SK-N-SH (cell line): ENCODE data around the gene MSMP. TPM values are rescaled to one million over a fixed set of nuclear protein-coding genes. Genes with fewer than 3 reads are reported as not detected.

Experiments
- CTCF ChIA-PET: fragments of 300-600, 350-600 bp; formaldehyde crosslinking; extraction: SDS; loops from one replicate; lab custom pipeline; 2021; lab: Yijun Ruan, JAX
- POLR2A ChIA-PET: fragments of 350-600 bp; sonication (Branson Sonifier 250); formaldehyde crosslinking; extraction: SDS; loops from one replicate; lab custom pipeline; 2020; ENCODE audit warnings: antibody characterized with exemption, inconsistent platforms; lab: Yijun Ruan, JAX
- DNase-seq: peaks from one replicate; pipeline ENCODE4 v3.0.0; 2012
- H2AFZ ChIP-seq: fragments of 200-600 bp; sonication (generic); 2 replicates; pipeline ENCODE4 v1.8.1; 2016; ENCODE audit warnings: antibody characterized with exemption, mild to moderate bottlenecking, low read depth
- H3F3A ChIP-seq: fragments of 200-600 bp; sonication (generic); replicated peaks from 2 replicates; pipeline ENCODE3; 2016; ENCODE audit warnings: antibody characterized with exemption, mild to moderate bottlenecking; ENCODE audit not compliant: insufficient read depth
- H3K27ac ChIP-seq, 2 experiments: fragments of 200-500 bp in 1 of 2; fragments of 200-600 bp in 1 of 2; sonication (Bioruptor generic) in 1 of 2; sonication (generic), shearing (Covaris generic) in 1 of 2; 2 replicates each; pipeline versions ENCODE4 v1.5.1 to v1.6.1; 2014 to 2016; ENCODE audit warnings: low read depth in 2 of 2, inconsistent platforms in 1 of 2, low read length in 1 of 2, mild to moderate bottlenecking in 1 of 2, mixed read lengths in 1 of 2
- H3K27me3 ChIP-seq: fragments of 200-600 bp; sonication (generic), shearing (Covaris generic); 2 replicates; pipeline ENCODE4 v1.6.1; 2016; ENCODE audit warnings: mixed run types; ENCODE audit not compliant: insufficient read depth
- H3K36me3 ChIP-seq, 2 experiments: fragments of 200-500 bp in 1 of 2; fragments of 200-600 bp in 1 of 2; sonication (Bioruptor generic) in 1 of 2; sonication (generic) in 1 of 2; replicated peaks in 1 of 2; 2 replicates each; pipeline versions ENCODE3 to v1.5.1; 2014 to 2016; ENCODE audit warnings: low read length in 1 of 2, mild to moderate bottlenecking in 1 of 2; ENCODE audit not compliant: insufficient read depth in 2 of 2, control insufficient read depth in 1 of 2
- H3K4me1 ChIP-seq, 2 experiments: fragments of 200-500 bp in 1 of 2; fragments of 200-600 bp in 1 of 2; sonication (Bioruptor generic) in 1 of 2; sonication (generic), shearing (Covaris generic) in 1 of 2; 2 replicates each; pipeline versions ENCODE4 v1.5.1 to v1.6.1; 2014 to 2016; ENCODE audit warnings: low read depth in 1 of 2, low read length in 1 of 2, mixed run types in 1 of 2; ENCODE audit not compliant: insufficient read depth in 2 of 2, control insufficient read depth in 1 of 2
- H3K4me2 ChIP-seq: fragments of 200-600 bp; sonication (generic), shearing (Covaris generic); 2 replicates; pipeline ENCODE4 v1.6.1; 2017; ENCODE audit warnings: mixed run types
- H3K4me3 ChIP-seq, 2 experiments: fragments of 200-500 bp in 1 of 2; fragments of 200-600 bp in 1 of 2; sonication (Bioruptor generic) in 1 of 2; sonication (generic), shearing (Covaris generic) in 1 of 2; 2 replicates each; pipeline versions ENCODE4 v1.5.1 to v1.8.1; 2014 to 2016; ENCODE audit warnings: low read depth in 2 of 2, inconsistent platforms in 1 of 2, low read length in 1 of 2, mild to moderate bottlenecking in 1 of 2, mixed read lengths in 1 of 2, moderate library complexity in 1 of 2
- H3K79me2 ChIP-seq: fragments of 200-600 bp; sonication (generic); 2 replicates; pipeline ENCODE4 v1.8.1; 2017; ENCODE audit warnings: mild to moderate bottlenecking; ENCODE audit not compliant: insufficient read depth
- H3K9ac ChIP-seq: fragments of 200-600 bp; sonication (generic); 2 replicates; pipeline ENCODE4 v1.6.1; 2017; ENCODE audit warnings: mixed run types
- H3K9me2 ChIP-seq: fragments of 200-600 bp; sonication (generic); 2 replicates; pipeline ENCODE4 v1.6.1; 2017; ENCODE audit warnings: mixed run types
- H3K9me3 ChIP-seq: fragments of 200-600 bp; sonication (generic); 2 replicates; pipeline ENCODE4 v1.6.1; 2017; ENCODE audit warnings: mixed run types, mild to moderate bottlenecking, moderate library complexity
- H4K20me1 ChIP-seq: fragments of 200-600 bp; sonication (generic); 2 replicates; pipeline ENCODE4 v1.6.1; 2017; ENCODE audit warnings: mild to moderate bottlenecking, mixed run types; ENCODE audit not compliant: insufficient read depth
- CHD2 ChIP-seq: fragments of 150-350 bp; IDR thresholded peaks from 2 replicates; pipeline ENCODE4 v1.6.1; 2018; ENCODE audit warnings: low read length; ENCODE audit not compliant: partially characterized antibody
- ELF1 ChIP-seq: IDR thresholded peaks from 2 replicates; pipeline ENCODE4 v1.4.0; 2012
- EP300 ChIP-seq, 2 experiments: IDR thresholded peaks; 2 replicates each; pipeline versions ENCODE4 v1.4.0 to v1.6.1; 2012; ENCODE audit warnings: borderline replicate concordance in 1 of 2, low read depth in 1 of 2, low read length in 1 of 2
- FOXM1 ChIP-seq: IDR thresholded peaks from 2 replicates; pipeline ENCODE4 v1.4.0; 2012; ENCODE audit warnings: low read depth, mild to moderate bottlenecking
- MXI1 ChIP-seq: IDR thresholded peaks from 2 replicates; pipeline ENCODE4 v1.6.1; 2012; ENCODE audit warnings: mild to moderate bottlenecking, low read depth, low read length, improper control_type of control experiment
- NFIC ChIP-seq: IDR thresholded peaks from 2 replicates; pipeline ENCODE4 v1.4.0; 2012; ENCODE audit warnings: borderline replicate concordance
- RAD21 ChIP-seq: IDR thresholded peaks from 2 replicates; pipeline ENCODE4 v1.6.1; 2012; ENCODE audit warnings: mild to moderate bottlenecking, low read length
- RFX5 ChIP-seq: IDR thresholded peaks from 2 replicates; pipeline ENCODE4 v1.6.1; 2012; ENCODE audit warnings: mild to moderate bottlenecking, improper control_type of control experiment, low read length
- SIN3A ChIP-seq: IDR thresholded peaks from 2 replicates; pipeline ENCODE4 v1.6.1; 2012; ENCODE audit warnings: low read depth, mild to moderate bottlenecking, low read length, moderate library complexity, borderline replicate concordance
- YY1 ChIP-seq: IDR thresholded peaks from 2 replicates; pipeline ENCODE4 v1.4.0; 2012; ENCODE audit warnings: low read depth, mild to moderate bottlenecking
- WGBS: methylation state at CpG from one replicate; pipeline ENCODE4 v1.1.6; 2017; ENCODE audit warnings: low lambda C conversion rate; 5-methylcytosine and 5-hydroxymethylcytosine counted together
- polyA plus RNA-seq, 3 experiments: library from polyadenylated mRNA; depleted of rRNA; stranded (reverse); fragments of >200 nt; gene quantifications; 2 replicates each; pipeline ENCODE4 v1.2.3, GENCODE V29; 2012
- TF ChIP-seq, protein P1 (sequence below): fragments of 150-350 bp; IDR thresholded peaks from 2 replicates; pipeline ENCODE4 v1.6.1; 2017; ENCODE audit warnings: antibody characterized with exemption, low read length, low read depth, borderline replicate concordance
- TF ChIP-seq, protein P2 (sequence below): IDR thresholded peaks from 2 replicates; pipeline ENCODE4 v1.4.0; 2012; ENCODE audit warnings: low read depth, borderline replicate concordance
- TF ChIP-seq, protein P3 (sequence below): fragments of 200-600 bp; sonication (generic); IDR thresholded peaks from 2 replicates; pipeline ENCODE4 v1.6.1; 2017; ENCODE audit warnings: antibody characterized with exemption, mild to moderate bottlenecking, moderate library complexity
- TF ChIP-seq, protein P4 (sequence below): IDR thresholded peaks from 2 replicates; pipeline ENCODE4 v1.4.0; 2012; ENCODE audit warnings: low read depth, borderline replicate concordance

The MSMP gene
- polyA plus RNA-seq, 1 of the 3 experiments (the other 2 are of a cell fraction), result 1.2 TPM

DNA sequence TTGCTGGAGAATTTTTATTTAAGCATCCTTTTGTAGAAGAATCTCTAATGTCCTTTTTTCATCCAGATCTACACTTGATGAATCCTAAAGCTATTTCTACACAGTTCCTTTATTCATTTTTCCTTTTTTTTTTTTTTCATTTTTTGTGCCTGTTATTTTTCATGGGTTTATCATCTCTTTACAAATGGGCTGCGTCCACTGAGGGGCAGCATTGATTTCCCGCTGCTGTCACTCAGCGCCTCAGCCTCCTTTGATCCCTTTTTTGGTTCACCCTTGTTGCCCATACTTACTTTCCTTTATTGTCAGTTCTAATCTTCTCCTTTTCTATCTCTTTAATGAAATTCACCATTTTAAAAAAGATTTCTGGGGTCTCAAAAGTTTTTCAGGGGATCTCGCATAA, 5.7 kb upstream of the MSMP start:
- ChIA-PET POLR2A (no interaction called here), CTCF (interaction anchor here (0.7 to 1.6 kb wide), 2 partner anchors 12 to 30 kb away, joined by 4 read pairs; no protein-coding TSS in a partner anchor)
- 89% methylated on average over 4 of the region's 4 CpGs for WGBS

DNA sequence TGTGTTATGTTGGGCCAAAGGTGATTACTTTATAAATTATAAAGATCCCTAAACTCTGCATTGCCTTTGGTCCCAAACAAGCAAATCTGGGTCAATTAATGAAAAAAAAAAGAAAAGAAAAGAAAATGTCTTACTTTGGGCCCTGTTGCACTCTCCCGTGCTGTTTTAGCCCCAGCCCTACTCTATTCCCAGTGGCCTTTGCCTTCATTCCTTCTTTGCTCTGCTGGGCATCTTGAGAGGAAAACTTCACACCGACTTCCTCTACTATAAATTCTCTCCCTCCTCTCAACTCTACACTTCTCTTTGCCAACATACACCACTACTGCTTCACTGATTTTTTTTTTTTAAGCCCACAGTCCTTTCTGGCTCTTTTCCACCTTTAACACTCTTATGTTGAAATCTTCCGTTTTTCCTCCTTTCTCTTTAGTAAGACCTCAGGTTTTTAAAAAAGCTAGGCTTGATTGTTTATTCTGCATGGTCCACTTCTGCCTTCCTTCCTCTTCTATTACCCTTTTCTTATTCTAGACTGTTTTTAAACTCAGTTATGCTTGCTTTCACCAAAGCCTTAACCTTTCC, 4.5 kb upstream of the MSMP start:
- Histone ChIP-seq H4K20me1 (no peaks in the 10 kb centered on the region), H3K4me3 (no peak overlapping the region), H3K27ac (no peak overlapping the region; a peak in 1 of 4 replicates), H2AFZ (no peak overlapping the region), H3F3A (peaks cover 14% of the 10 kb centered on the region), H3K9me2 (no peaks in the 10 kb centered on the region), H3K79me2 (no peaks in the 10 kb centered on the region), H3K9me3 (no peaks in the 10 kb centered on the region), H3K4me2 (0 out of 2 replicates have a peak overlapping the region, but pooled peaks have one; percentile 86), H3K9ac (no peak overlapping the region), H3K4me1 (peaks cover 9 to 17% of the 10 kb centered on the region in 2 experiments; a peak in 3 of 4 replicates), H3K27me3 (no peaks in the 10 kb centered on the region), H3K36me3 (peaks cover 2 to 22% of the 10 kb centered on the region in 2 experiments)
- no peak for DNase-seq
- 93% methylated on average over 3 of the region's 3 CpGs for WGBS
- POLR2A ChIA-PET, result interaction anchor here (0.6 kb wide), 1 partner anchor 55 kb away, joined by 3 read pairs; no protein-coding TSS in a partner anchor
- CTCF ChIA-PET, result interaction anchor here (0.7 to 1.2 kb wide), 7 partner anchors 22 to 147 kb away, joined by 3 to 5 read pairs (median 3); no protein-coding TSS in a partner anchor
- TF ChIP-seq MXI1 (no peak), CHD2 (no peak), RFX5 (no peak)
- TF ChIP-seq, protein P1, sequence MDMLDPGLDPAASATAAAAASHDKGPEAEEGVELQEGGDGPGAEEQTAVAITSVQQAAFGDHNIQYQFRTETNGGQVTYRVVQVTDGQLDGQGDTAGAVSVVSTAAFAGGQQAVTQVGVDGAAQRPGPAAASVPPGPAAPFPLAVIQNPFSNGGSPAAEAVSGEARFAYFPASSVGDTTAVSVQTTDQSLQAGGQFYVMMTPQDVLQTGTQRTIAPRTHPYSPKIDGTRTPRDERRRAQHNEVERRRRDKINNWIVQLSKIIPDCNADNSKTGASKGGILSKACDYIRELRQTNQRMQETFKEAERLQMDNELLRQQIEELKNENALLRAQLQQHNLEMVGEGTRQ, result no peak

More for the DNA sequence above, 5.7 kb upstream of the MSMP start:
- no peak overlapping the region for H3K4me3 ChIP-seq
- H3K79me2 ChIP-seq, result no peaks in the 10 kb centered on the region
- H3K27me3 ChIP-seq, result no peaks in the 10 kb centered on the region
- H3K4me2 ChIP-seq, result no peak overlapping the region
- H3K9me3 ChIP-seq, result no peaks in the 10 kb centered on the region
- H3K36me3 ChIP-seq, result peaks cover 0 to 10% of the 10 kb centered on the region in 2 experiments
- H3K27ac ChIP-seq, result no peak overlapping the region
- no peaks in the 10 kb centered on the region for H4K20me1 ChIP-seq
- H3K9me2 ChIP-seq, result no peaks in the 10 kb centered on the region
- TF ChIP-seq ELF1 (no peak), EP300 (IDR thresholded peaks at IDR 0.05; ENCODE audit: borderline replicate concordance in 1 of 2, low read depth in 1 of 2, low read length in 1 of 2) (no peak), NFIC (no peak), RFX5 (no peak), RAD21 (no peak), SIN3A (no peak), CHD2 (no peak), FOXM1 (no peak), YY1 (no peak)
- TF ChIP-seq, protein P2, sequence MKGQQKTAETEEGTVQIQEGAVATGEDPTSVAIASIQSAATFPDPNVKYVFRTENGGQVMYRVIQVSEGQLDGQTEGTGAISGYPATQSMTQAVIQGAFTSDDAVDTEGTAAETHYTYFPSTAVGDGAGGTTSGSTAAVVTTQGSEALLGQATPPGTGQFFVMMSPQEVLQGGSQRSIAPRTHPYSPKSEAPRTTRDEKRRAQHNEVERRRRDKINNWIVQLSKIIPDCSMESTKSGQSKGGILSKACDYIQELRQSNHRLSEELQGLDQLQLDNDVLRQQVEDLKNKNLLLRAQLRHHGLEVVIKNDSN, result no peak
- TF ChIP-seq, protein P3, sequence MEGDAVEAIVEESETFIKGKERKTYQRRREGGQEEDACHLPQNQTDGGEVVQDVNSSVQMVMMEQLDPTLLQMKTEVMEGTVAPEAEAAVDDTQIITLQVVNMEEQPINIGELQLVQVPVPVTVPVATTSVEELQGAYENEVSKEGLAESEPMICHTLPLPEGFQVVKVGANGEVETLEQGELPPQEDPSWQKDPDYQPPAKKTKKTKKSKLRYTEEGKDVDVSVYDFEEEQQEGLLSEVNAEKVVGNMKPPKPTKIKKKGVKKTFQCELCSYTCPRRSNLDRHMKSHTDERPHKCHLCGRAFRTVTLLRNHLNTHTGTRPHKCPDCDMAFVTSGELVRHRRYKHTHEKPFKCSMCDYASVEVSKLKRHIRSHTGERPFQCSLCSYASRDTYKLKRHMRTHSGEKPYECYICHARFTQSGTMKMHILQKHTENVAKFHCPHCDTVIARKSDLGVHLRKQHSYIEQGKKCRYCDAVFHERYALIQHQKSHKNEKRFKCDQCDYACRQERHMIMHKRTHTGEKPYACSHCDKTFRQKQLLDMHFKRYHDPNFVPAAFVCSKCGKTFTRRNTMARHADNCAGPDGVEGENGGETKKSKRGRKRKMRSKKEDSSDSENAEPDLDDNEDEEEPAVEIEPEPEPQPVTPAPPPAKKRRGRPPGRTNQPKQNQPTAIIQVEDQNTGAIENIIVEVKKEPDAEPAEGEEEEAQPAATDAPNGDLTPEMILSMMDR, result no peak
- TF ChIP-seq, protein P4, sequence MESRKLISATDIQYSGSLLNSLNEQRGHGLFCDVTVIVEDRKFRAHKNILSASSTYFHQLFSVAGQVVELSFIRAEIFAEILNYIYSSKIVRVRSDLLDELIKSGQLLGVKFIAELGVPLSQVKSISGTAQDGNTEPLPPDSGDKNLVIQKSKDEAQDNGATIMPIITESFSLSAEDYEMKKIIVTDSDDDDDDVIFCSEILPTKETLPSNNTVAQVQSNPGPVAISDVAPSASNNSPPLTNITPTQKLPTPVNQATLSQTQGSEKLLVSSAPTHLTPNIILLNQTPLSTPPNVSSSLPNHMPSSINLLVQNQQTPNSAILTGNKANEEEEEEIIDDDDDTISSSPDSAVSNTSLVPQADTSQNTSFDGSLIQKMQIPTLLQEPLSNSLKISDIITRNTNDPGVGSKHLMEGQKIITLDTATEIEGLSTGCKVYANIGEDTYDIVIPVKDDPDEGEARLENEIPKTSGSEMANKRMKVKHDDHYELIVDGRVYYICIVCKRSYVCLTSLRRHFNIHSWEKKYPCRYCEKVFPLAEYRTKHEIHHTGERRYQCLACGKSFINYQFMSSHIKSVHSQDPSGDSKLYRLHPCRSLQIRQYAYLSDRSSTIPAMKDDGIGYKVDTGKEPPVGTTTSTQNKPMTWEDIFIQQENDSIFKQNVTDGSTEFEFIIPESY, result no peak
- TF ChIP-seq, all 33 proteins: peak for 0
- H3K9ac ChIP-seq, result no peak overlapping the region
- H3K4me1 ChIP-seq, result peaks cover 9 to 17% of the 10 kb centered on the region in 2 experiments; a peak in 3 of 4 replicates
- peaks cover 14% of the 10 kb centered on the region for H3F3A ChIP-seq
- no peak overlapping the region for H2AFZ ChIP-seq
- no peak for DNase-seq
